Activated T-cell treated with anti-CD3 and anti-CD28 coated beads, Interleukin-2, amount 50 U/mL, for 48 hours (primary cell): ENCODE measurements around the gene KIAA1549.

Source experiments
- DNase-seq, 2 experiments: peaks; one replicate each; pipeline ENCODE4 v3.0.0-alpha.2; 2020

KIAA1549 gene

GRCh38 chr7:138878856-138879255, 102.3 kb downstream of the KIAA1549 start:
- no peak for DNase-seq

- DNase-seq = no peak
Measured at GRCh38 chr7:138878051-138878450, 103.1 kb downstream of the KIAA1549 start.

DNA sequence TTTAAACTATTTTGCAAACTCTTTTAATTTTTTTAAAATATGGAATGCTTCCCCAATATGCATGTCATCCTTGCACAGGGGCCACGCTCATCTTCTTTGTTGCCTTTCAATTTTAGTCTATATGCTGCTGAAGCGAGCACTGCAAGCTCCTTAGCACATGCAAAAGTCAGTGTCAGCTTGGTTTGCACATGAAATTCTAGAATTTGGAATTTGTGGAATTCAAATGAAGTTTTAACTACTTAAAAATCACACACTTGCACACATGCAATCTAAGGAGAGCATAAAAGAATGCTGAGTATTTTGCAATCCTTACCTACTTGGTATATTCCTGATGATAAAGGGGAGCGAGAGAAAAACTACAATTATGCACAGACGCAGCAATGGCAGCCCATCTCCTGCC, 104.9 kb downstream of the KIAA1549 start:
- DNase-seq = no peak

- DNase-seq = peak; percentile 60 to 68
Measured at GRCh38 chr7:138875794-138876193, 105.4 kb downstream of the KIAA1549 start.

DNA sequence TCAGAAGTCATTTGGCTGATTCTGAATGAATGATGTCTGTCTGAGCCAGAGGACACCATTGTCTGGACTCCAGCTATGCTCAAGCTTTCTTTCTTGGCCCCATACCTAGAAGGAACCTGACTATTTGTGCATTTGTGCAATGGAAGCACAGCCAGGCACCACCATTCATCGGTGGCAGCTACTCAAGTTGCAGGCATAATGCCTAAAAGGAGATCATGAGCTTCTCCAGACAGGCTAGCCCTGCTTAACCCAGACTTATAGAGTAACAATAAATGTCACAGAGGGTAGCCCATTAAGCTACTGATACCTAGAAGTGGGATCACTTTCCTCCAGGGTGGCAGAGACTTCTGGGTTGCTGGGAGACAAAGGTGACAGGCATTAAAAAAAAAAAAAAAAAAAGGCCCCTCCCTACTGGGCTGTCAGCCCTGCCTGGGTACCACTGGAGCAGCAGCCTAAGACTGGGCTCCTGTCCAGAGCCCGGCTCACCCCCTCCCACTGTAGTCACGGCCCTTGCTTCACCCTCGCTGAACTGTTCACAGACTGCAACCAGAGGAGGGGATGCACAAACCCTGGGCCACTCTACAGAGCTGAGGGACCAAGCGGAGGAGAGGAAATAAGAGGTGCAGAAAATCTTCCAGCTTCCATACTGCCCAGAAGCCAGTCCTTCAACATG, 107.8 kb downstream of the KIAA1549 start:
- DNase-seq = no peak

DNA sequence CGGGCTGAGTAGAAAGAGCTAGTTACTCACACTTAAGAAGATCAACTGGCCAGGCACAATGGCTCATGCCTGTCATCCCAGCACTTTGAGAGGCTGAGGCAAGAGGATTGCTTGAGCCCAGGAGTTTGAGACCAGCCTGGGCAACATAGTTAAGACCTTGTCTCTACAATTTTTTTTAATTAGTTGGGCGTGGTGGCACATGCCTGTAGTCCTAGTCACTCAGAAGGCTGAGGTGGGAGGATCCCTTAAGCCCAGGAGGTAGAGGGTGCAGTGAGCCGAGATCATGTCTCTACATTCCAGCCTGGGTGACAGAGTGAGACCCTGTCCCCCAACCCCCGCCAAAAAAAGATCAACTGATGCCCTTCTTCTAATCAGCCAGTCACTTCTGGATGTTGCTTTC, 108.6 kb downstream of the KIAA1549 start:
- DNase-seq = no peak

GRCh38 chr7:138871814-138872090, 109.4 kb downstream of the KIAA1549 start:
- DNase-seq = no peak

DNA sequence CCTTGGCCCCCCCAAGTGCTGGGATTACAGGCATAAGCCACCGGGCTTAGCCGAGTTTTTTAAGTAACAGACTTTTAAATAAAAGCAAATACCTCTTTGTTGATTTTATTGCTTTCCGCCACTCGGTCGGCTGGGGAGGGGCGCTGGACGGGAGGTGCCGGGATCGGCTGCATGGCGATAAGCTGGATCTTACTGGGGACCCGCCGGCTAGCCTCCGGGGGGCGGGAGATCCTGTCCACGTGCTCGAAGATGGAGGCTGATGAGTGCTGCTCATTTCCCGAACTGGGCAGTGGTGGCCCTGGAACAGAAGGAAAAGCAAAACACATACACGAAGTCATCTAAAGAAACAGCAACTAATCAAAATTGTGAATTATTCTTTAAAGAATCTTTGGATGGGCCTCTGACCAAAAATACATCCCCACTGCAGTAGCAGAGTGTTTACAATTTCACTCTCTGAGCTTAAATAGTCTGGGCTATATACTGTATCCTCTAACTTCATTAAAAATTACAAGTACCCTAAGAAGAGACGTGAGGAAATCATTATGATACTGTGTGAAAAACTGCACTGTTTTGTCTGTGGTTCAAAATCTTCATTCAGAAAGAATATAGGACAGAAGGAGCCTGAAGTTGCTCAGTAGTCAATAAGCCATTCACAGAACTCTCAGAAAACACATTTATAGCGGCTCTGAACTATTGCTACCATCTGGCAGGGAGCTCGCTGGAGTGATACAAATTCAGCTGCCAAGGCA, 110.0 kb downstream of the KIAA1549 start:
- no peak for DNase-seq

GRCh38 chr7:138869353-138869752, 111.8 kb downstream of the KIAA1549 start:
- no peak for DNase-seq

GRCh38 chr7:138868711-138869110, 112.5 kb downstream of the KIAA1549 start:
- no peak for DNase-seq

GRCh38 chr7:138867744-138868143, 113.4 kb downstream of the KIAA1549 start:
- no peak for DNase-seq

GRCh38 chr7:138866353-138866752, 114.8 kb downstream of the KIAA1549 start:
- no peak for DNase-seq

DNA sequence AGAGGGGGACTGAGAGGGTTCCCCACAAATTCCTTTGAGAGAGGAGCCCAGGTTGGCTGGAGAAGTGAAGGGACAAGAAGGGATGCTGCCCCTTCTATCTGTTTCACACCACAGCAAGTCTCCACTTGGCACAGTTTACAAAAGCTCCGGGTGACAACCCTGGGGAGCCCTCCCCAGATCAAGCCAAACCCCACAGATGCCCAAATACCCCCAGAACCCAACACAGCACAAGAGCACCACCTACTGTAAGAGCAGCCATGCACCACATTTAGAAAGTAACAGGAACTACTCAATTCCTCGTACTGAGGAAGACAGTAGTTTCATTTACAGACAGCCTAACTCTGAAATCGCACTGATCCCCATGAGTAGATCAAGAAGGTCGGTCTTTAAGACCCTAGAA, 115.3 kb downstream of the KIAA1549 start:
- peak; percentile 42 to 54 for DNase-seq

GRCh38 chr7:138864667-138865066, 116.5 kb downstream of the KIAA1549 start:
- DNase-seq = no peak

DNA sequence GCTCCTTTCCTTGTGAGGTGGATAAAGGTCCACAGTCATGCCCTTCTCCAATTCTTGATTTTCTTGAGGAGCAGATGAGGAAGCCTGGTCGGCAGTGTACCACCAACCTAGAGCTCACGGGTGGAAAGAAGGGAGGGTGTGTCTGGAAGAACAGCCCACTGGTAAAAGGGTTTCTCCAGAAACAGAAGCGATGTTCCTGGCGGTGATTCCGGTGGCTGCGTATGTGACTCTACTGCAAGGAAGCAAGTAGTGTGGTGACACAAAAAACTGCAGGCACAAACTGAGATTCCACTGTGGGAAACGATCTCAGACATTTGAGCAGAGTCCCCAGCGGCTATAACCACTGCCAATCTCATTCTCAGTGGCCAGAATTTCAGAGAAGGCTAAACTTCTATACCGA, 117.3 kb downstream of the KIAA1549 start:
- no peak for DNase-seq

DNA sequence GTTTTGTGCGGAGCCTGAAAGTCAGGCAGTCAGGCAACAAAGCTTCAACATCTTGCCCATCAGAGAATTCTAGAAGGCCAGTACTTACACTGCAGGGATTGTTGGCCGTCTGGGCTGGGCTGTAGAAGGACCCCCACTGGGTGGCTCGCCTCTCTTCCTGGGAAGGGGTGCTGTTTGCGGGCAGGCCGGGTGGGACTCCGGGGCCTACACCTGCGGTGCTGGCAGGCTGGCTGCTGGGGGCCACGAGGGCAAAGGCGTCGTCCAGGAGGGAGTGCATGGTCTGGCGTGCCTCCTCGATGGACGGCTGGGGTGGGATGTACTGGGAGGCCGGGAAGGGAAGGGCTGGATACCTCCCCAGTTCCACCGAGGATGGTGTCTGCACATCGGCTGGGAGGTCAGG, 120.1 kb downstream of the KIAA1549 start:
- DNase-seq = no peak

GRCh38 chr7:138857728-138858127, 123.5 kb downstream of the KIAA1549 start:
- DNase-seq = no peak

DNA sequence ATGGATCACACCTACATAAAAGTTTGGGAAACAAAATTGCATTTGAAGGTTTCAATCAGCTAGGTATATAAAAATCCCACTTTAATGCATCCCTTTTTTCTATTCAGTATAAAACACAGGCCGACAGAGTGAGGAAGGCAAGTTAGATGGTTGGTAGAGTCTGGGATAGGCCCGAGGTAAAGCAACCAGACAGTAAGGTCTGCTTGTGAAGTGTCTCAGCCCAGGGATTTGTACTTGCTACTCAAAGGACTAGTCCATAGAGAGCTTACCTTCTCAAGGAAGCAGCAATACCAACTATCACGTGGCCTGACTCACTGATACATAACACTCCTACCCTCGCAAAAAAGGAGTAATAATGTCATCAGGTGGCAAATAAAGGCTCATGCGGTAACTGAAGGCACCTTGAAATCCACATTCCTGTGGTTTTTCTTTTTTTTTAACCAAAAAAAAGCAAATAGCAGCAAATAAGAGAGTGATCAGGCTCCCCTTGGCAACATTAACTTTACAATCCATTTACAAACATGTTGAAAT, 127.0 kb downstream of the KIAA1549 start:
- DNase-seq = no peak

DNA sequence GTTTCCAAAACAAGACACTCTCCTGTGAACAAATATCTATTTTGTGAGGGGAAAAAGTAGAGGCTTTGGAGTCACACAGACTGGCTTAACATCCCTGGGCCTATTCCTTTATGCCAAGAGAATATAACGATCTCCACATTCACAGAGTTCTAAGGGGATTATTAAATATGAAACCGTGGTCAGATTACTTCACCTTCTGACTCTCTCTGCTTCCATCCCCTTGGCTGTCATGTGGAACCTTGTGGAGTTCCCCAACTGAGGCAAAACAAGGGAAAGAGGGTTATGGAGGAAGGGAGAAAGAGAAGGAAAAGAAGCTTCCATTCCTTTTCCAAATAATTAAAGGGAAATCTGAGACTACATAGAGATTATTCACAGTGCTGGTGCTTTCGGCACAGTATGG, 127.7 kb downstream of the KIAA1549 start:
- DNase-seq = no peak

DNA sequence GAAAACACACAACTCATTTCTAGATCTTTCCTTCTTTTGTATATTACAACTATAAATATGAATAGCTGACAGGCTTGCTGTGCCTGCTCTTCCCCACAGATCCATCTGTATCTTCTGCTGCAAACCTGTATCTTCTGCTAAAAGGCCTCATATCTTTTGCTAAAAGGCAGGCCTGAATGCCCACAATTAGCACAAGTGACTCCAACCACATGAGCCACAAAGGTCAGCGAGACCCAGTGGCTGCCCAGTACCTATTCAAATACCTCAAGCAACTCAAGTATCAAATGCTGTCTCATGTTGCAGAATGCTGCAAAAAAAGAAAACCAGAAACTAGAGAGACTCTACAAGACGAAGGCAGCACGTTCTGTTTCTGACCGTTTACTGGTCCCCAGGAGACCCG, 128.7 kb downstream of the KIAA1549 start:
- DNase-seq = no peak

DNA sequence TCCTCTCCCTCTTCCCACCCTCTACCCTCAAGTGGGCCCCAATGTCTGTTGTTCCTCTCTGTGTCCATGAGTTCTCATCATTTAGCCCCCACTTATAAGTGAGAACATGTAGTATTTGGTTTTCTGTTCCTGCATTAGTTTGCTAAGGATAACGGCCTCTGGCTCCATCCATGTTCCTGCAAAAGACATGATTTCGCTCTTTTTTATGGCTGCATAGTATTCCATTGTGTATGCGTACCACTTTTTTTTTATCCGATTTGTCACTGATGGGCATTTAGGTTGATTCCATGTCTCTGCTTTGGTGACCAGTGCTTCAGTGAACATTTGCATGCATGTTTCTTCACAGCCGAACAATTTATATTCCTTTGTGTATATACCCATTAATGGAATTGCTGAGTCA, 131.5 kb downstream of the KIAA1549 start:
- DNase-seq = no peak

GRCh38 chr7:138848056-138848980, 132.9 kb downstream of the KIAA1549 start:
- no peak for DNase-seq

DNA sequence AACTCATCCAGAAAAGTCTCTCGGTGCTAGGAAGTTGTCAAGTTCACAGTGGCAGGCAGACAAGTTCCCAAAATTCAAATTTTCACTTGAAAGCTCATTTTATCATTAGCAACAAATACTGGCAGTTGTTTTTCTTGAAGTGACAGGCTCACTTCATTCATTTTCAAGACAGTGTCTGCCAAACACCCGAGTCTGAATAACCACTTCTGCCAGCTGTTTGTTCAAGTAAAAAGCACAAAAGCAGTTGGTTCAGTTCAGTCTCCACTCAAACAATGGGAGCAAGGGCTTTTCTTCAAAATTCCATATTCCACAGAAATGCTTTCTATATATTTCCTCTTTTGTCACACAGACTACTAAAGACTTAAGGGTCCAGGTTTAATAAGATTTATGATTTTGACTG, 135.5 kb downstream of the KIAA1549 start:
- DNase-seq = no peak
